B cell (primary cell): ENCODE data around the gene STK17A. TPM values are rescaled to one million over a fixed set of nuclear protein-coding genes. Genes with fewer than 3 reads are reported as not detected.
A peak's percentile ranks its signal among the peaks of the same experiment; 100 is the strongest.

Experiments
- ATAC-seq: fragments of 200-7000 bp; cut with Tn5 transposase; one replicate; pipeline ENCODE4 v1.10.0; 2021; ENCODE audit warnings: low read depth, mild to moderate bottlenecking, moderate number of reproducible peaks, moderate library complexity
- CTCF ChIA-PET: fragments of 350-600 bp; sonication (Branson Sonifier 250); formaldehyde crosslinking; loops from one replicate; lab custom pipeline; 2021; ENCODE audit warnings: antibody characterized with exemption, inconsistent platforms; lab: Charles Lee
- POLR2A ChIA-PET: fragments of 350-600 bp; sonication (Branson Sonifier 250); formaldehyde crosslinking; loops from one replicate; lab custom pipeline; 2021; ENCODE audit warnings: antibody characterized with exemption; lab: Charles Lee
- DNase-seq: peaks from one replicate; pipeline ENCODE4 v3.0.0; 2013
- H2AFZ ChIP-seq: 2 replicates; pipeline ENCODE4 v1.6.1; 2012; ENCODE audit warnings: mild to moderate bottlenecking, low read depth, low read length; ENCODE audit not compliant: insufficient read depth, poor library complexity, severe bottlenecking
- H3K27ac ChIP-seq, 2 donors: 1 replicate in 1 of 2; 2 replicates in 1 of 2; pipeline ENCODE4 v1.5.1; 2012 to 2013; ENCODE audit warnings: low read length in 2 of 2, mild to moderate bottlenecking in 2 of 2, moderate library complexity in 1 of 2
- H3K27me3 ChIP-seq, 4 experiments: fragments of 200-600 bp in 1 of 4; sonication (generic) in 1 of 4; replicated peaks in 1 of 4; 1 replicate in 2 of 4; 2 replicates in 2 of 4; pipeline versions ENCODE4 v1.6.1 to v1.7.0; 2013 to 2016; ENCODE audit warnings: low read length in 3 of 4, mild to moderate bottlenecking in 2 of 4, mixed read lengths in 1 of 4, moderate library complexity in 1 of 4; ENCODE audit not compliant: insufficient read depth in 4 of 4, control insufficient read depth in 3 of 4; ENCODE audit errors: control extremely low read depth in 1 of 4
- H3K36me3 ChIP-seq, 2 experiments: replicated peaks in 1 of 2; 1 replicate in 1 of 2; 2 replicates in 1 of 2; pipeline versions ENCODE4 v1.6.1 to v1.7.1; 2013; ENCODE audit warnings: low read length in 1 of 2; ENCODE audit not compliant: insufficient read depth in 2 of 2, control insufficient read depth in 1 of 2; ENCODE audit errors: control extremely low read depth in 1 of 2, extremely low read depth in 1 of 2
- H3K4me1 ChIP-seq, 2 donors: fragments of 200-600 bp in 1 of 2; sonication (generic) in 1 of 2; 1 replicate in 1 of 2; 2 replicates in 1 of 2; pipeline versions ENCODE4 v1.5.1 to v1.6.1; 2013 to 2017; ENCODE audit warnings: low read length in 2 of 2; ENCODE audit not compliant: control insufficient read depth in 2 of 2, insufficient read depth in 2 of 2
- H3K4me2 ChIP-seq: replicated peaks from 2 replicates; pipeline ENCODE3; 2012; ENCODE audit warnings: mild to moderate bottlenecking, low read depth, low read length; ENCODE audit not compliant: poor library complexity, severe bottlenecking
- H3K4me3 ChIP-seq, 5 experiments: fragments of 200-600 bp in 1 of 5; sonication (generic) in 1 of 5; 1 replicate in 3 of 5; 2 replicates in 2 of 5; pipeline versions ENCODE4 v1.5.1 to v1.7.0; 2011 to 2016; ENCODE audit warnings: low read length in 4 of 5, mild to moderate bottlenecking in 4 of 5, low read depth in 2 of 5, control low read depth in 1 of 5, moderate library complexity in 1 of 5; ENCODE audit not compliant: insufficient read depth in 1 of 5; ENCODE audit errors: control extremely low read depth in 1 of 5, extremely low read depth in 1 of 5
- H3K79me2 ChIP-seq: fragments of 200-600 bp; sonication (generic); one replicate; pipeline ENCODE4 v1.6.0; 2016; ENCODE audit warnings: low read length; ENCODE audit not compliant: control insufficient read depth, insufficient read depth
- H3K9ac ChIP-seq: fragments of 200-600 bp; sonication (generic); 2 replicates; pipeline ENCODE4 v1.6.1; 2017; ENCODE audit warnings: mild to moderate bottlenecking, low read length, moderate library complexity
- H3K9me3 ChIP-seq, 3 donors: one replicate each; pipeline versions ENCODE4 v1.6.1 to v1.7.1; 2013; ENCODE audit warnings: low read length in 2 of 3; ENCODE audit not compliant: control insufficient read depth in 2 of 3, insufficient read depth in 1 of 3; ENCODE audit errors: control extremely low read depth in 1 of 3
- H4K20me1 ChIP-seq: 2 replicates; pipeline ENCODE4 v1.6.0; 2012; ENCODE audit warnings: mild to moderate bottlenecking, low read length; ENCODE audit not compliant: insufficient read depth, control insufficient read depth, poor library complexity, severe bottlenecking
- H3K27ac Mint-ChIP-seq: one replicate; pipeline ENCODE4 v1.8.0; 2021; ENCODE audit warnings: mixed read lengths
- H3K27me3 Mint-ChIP-seq: one replicate; pipeline ENCODE4 v1.8.0; 2021; ENCODE audit warnings: mixed read lengths
- H3K4me1 Mint-ChIP-seq: one replicate; pipeline ENCODE4 v1.8.0; 2021; ENCODE audit warnings: mixed read lengths
- H3K4me3 Mint-ChIP-seq: one replicate; pipeline ENCODE4 v1.8.0; 2021; ENCODE audit warnings: mixed read lengths
- H3K9me3 Mint-ChIP-seq: one replicate; pipeline ENCODE4 v1.8.0; 2022; ENCODE audit warnings: mixed read lengths; ENCODE audit not compliant: insufficient read depth
- EZH2 ChIP-seq: IDR thresholded peaks from 2 replicates; pipeline ENCODE4 v1.6.1; 2012; ENCODE audit warnings: borderline replicate concordance, low read depth, mild to moderate bottlenecking, moderate library complexity, low read length; ENCODE audit not compliant: insufficient read depth, poor library complexity, severe bottlenecking
- WGBS: methylation state at CpG from one replicate; pipeline ENCODE4 v1.1.5; 2013; ENCODE audit warnings: missing lambda C conversion rate; ENCODE audit not compliant: insufficient coverage; 5-methylcytosine and 5-hydroxymethylcytosine counted together
- intact Hi-C: fragments of 100-400 bp; cut with micrococcal nuclease; formaldehyde crosslinking; loops from one replicate; pipeline ENCODE4 v1.10.0; 2022
- polyA plus RNA-seq: library from polyadenylated mRNA; depleted of rRNA; stranded (reverse); fragments of >200 nt; gene quantifications from 2 replicates; pipeline ENCODE4 v1.2.3, GENCODE V29; 2012
- total RNA-seq, 2 donors: library from RNA; stranded (reverse); fragments of 120-200 nt in 1 of 2; gene quantifications; 1 replicate in 1 of 2; 2 replicates in 1 of 2; pipeline versions ENCODE4 v1.2.3 to v1.2.4, GENCODE V29; 2013 to 2022
- TF ChIP-seq, protein P1 (sequence below): fragments of 200-600 bp; IDR thresholded peaks from one replicate; pipeline ENCODE4 v1.8.0; 2022; ENCODE audit warnings: antibody characterized with exemption, mild to moderate bottlenecking

Gene STK17A
- total and polyA plus RNA-seq, 2 donors (not counting 1 experiment from before 2014, with no cell fraction given) = 72.8 to 111 TPM

DNA sequence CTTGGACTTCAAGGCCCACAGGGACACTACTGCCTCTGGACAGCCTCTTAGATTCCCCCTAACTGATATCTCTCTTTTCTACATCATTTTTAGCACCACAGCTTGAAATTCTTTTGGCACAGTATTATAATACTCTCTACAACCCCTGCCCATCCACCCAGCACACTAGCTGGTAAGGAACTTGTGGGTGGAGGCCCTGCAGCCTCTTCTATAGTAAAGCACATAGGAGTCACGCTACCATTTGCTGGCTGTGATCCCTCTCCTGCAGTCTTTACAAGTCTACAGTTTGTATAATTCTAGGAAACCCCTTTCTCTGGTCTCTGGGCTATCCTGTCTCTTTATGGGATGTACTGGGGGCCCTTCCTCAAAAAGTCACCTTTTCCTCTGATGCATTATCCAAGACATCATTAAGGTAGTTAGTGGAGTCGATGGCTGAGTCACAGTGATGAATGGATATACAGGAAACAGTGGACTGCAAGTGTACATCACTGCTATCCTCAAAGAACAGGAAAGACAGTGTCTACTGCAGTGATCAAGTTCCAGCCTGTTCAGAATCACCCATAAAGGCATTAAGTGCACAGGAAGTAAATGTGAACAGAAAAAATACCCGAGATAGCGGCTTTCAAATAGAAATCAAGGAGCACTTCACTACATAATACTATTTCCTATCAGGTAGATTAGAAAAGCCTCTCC, 54.4 kb downstream of the STK17A start:
- TF ChIP-seq, protein P1, sequence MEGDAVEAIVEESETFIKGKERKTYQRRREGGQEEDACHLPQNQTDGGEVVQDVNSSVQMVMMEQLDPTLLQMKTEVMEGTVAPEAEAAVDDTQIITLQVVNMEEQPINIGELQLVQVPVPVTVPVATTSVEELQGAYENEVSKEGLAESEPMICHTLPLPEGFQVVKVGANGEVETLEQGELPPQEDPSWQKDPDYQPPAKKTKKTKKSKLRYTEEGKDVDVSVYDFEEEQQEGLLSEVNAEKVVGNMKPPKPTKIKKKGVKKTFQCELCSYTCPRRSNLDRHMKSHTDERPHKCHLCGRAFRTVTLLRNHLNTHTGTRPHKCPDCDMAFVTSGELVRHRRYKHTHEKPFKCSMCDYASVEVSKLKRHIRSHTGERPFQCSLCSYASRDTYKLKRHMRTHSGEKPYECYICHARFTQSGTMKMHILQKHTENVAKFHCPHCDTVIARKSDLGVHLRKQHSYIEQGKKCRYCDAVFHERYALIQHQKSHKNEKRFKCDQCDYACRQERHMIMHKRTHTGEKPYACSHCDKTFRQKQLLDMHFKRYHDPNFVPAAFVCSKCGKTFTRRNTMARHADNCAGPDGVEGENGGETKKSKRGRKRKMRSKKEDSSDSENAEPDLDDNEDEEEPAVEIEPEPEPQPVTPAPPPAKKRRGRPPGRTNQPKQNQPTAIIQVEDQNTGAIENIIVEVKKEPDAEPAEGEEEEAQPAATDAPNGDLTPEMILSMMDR = no peak
- no peak for TF ChIP-seq EZH2
- peaks cover 66% of the 10 kb centered on the region for H3K79me2 ChIP-seq
- peaks cover 24 to 32% of the 10 kb centered on the region in 2 donors for H3K4me1 ChIP-seq
- H3K4me3 ChIP-seq = no peak overlapping the region
- no peak overlapping the region for H2AFZ ChIP-seq
- CTCF ChIA-PET = interaction anchor here (0.6 to 5.2 kb wide), 2 partner anchors 14 to 62 kb away, joined by 3 to 35 read pairs; no protein-coding TSS in a partner anchor
- H3K4me2 ChIP-seq = no peak overlapping the region
- DNase-seq (no peak), ATAC-seq (no peak)
- POLR2A ChIA-PET = no interaction called here
- H3K9ac ChIP-seq = no peak overlapping the region
- H3K27me3 ChIP-seq = no peaks in the 10 kb centered on the region
- peak overlapping the region; percentile 31 to 97 for H3K27ac ChIP-seq
- H3K4me3 Mint-ChIP-seq = no peak overlapping the region
- intact Hi-C loops = no loop called here
- peaks cover 0 to 4% (median 0%) of the 10 kb centered on the region in 3 donors for H3K9me3 ChIP-seq
- no peaks in the 10 kb centered on the region for H3K9me3 Mint-ChIP-seq
- peak overlapping the region; percentile 80 for H3K27ac Mint-ChIP-seq
- peaks cover 0 to 77% of the 10 kb centered on the region in 2 experiments for H3K36me3 ChIP-seq
- WGBS = 100% methylated on average over 1 of the region's 4 CpGs
- H3K27me3 Mint-ChIP-seq = no peaks in the 10 kb centered on the region
- H4K20me1 ChIP-seq = peaks cover 15% of the 10 kb centered on the region
- H3K4me1 Mint-ChIP-seq = peaks cover 64% of the 10 kb centered on the region

DNA sequence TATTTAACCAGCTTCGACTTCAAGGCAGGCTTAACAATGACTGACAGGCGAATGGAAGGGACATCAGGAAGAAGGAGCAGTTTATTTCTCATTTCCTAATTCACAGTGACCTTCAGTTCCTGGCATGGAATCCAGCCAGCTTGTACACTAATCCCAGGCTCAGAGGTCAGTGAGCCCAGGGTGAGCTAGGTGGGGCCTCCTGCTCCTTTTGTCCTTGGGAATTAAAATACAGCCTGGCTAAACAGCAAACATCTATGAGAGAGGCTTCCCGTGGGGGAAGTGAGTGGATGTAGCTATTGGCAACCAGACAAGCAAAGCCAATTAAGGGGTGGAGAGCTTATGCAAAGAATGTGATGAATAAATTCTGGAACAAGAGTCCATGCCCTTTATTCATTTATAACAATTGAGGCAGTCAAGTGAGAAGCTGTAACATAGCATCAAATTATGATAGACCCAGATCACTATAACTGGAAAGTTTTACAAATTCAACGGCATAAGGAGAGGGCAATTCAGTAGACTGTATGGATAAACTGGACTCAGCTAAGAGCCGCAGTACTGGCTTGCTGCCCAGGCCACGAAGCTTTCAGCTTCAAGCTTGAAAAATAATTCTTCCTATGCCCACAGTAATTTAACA, 57.1 kb downstream of the STK17A start:
- Mint-ChIP-seq H3K9me3 (no peaks in the 10 kb centered on the region), H3K27me3 (no peaks in the 10 kb centered on the region), H3K4me3 (no peak overlapping the region), H3K27ac (peak overlapping the region; percentile 8), H3K4me1 (peaks cover 70% of the 10 kb centered on the region)
- ATAC-seq = no peak
- Histone ChIP-seq H3K4me3 (no peak overlapping the region), H3K27me3 (no peaks in the 10 kb centered on the region), H3K4me1 (peaks cover 42 to 46% of the 10 kb centered on the region in 2 donors), H3K27ac (peak overlapping the region; percentile 30 to 97), H3K4me2 (no peak overlapping the region), H3K9me3 (no peaks in the 10 kb centered on the region), H4K20me1 (no peaks in the 10 kb centered on the region), H3K9ac (no peak overlapping the region), H3K79me2 (peaks cover 62% of the 10 kb centered on the region), H3K36me3 (peaks cover 0 to 77% of the 10 kb centered on the region in 2 experiments), H2AFZ (no peak overlapping the region)
- POLR2A ChIA-PET = interaction anchor here (1.1 kb wide), 1 partner anchor 60 kb away, joined by 3 read pairs; no protein-coding TSS in a partner anchor
- intact Hi-C loops = loop anchor here (1.0 kb wide), 1 partner anchor 10 kb away; no protein-coding TSS in a partner anchor
- CTCF ChIA-PET = interaction anchor here (1.4 to 5.2 kb wide), 6 partner anchors 9 to 59 kb away, joined by 3 to 35 read pairs (median 5); partner anchors contain the start of gene STK17A
- no peak for DNase-seq
- 100% methylated on average over 1 of the region's 6 CpGs for whole genome bisulfite sequencing
- TF ChIP-seq EZH2 = no peak
- TF ChIP-seq, protein P1 = no peak
